Lower leg skin (tissue), 3 donors: Measurements from ENCODE around the gene KAZN.

Experiments
- POLR2A ChIP-seq, 2 donors: fragments of 450-650 bp; IDR thresholded peaks; one replicate each; pipeline ENCODE4 v1.6.1; 2016 to 2017; ENCODE audit warnings: antibody characterized with exemption in 2 of 2, mild to moderate bottlenecking in 1 of 2, moderate library complexity in 1 of 2
- TF ChIP-seq, protein P1 (sequence below), 3 donors: fragments of 450-650 bp; IDR thresholded peaks; one replicate each; pipeline ENCODE4 v1.5.1; 2016; ENCODE audit warnings: antibody characterized with exemption in 3 of 3, mild to moderate bottlenecking in 3 of 3, moderate library complexity in 2 of 3

DNA sequence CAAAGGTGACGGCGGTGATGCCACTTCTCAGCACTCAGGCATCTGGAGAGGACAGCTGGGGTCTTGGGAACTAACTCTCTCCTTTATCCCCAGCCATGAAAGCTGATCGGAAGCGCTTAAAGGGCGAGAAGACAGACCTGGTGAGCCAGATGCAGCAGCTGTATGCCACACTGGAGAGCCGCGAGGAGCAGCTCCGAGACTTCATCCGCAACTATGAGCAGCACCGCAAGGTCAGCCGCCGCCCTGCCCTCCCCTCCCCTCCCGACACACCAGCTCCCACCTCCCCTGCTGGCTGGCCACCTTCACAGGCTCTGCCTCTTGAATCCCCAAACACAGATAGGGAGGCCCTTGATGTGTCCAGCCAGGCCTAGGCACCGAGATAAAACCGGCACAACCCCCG lies 436.2 kb downstream of the KAZN start:
- TF ChIP-seq, protein P1, sequence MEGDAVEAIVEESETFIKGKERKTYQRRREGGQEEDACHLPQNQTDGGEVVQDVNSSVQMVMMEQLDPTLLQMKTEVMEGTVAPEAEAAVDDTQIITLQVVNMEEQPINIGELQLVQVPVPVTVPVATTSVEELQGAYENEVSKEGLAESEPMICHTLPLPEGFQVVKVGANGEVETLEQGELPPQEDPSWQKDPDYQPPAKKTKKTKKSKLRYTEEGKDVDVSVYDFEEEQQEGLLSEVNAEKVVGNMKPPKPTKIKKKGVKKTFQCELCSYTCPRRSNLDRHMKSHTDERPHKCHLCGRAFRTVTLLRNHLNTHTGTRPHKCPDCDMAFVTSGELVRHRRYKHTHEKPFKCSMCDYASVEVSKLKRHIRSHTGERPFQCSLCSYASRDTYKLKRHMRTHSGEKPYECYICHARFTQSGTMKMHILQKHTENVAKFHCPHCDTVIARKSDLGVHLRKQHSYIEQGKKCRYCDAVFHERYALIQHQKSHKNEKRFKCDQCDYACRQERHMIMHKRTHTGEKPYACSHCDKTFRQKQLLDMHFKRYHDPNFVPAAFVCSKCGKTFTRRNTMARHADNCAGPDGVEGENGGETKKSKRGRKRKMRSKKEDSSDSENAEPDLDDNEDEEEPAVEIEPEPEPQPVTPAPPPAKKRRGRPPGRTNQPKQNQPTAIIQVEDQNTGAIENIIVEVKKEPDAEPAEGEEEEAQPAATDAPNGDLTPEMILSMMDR (IDR thresholded peaks at IDR 0.05), result no peak
- TF ChIP-seq POLR2A (IDR thresholded peaks at IDR 0.05), result no peak
